Heart left ventricle (tissue), 16 donors: Measurements from ENCODE around the gene ARHGAP44. TPM values are rescaled to one million over a fixed set of nuclear protein-coding genes. Genes with fewer than 3 reads are reported as not detected.

Experiments
- ATAC-seq, 4 donors: fragments of 200-7000 bp; cut with Tn5 transposase; one replicate each; pipeline ENCODE4 v1.9.1; 2020 to 2022; ENCODE audit warnings: moderate library complexity in 4 of 4, mild to moderate bottlenecking in 3 of 4, moderate number of reproducible peaks in 1 of 4
- DNase-seq, 5 donors: peaks; one replicate each; pipeline ENCODE4 v3.0.0-alpha.2; 2020
- H3K27ac ChIP-seq, 12 donors: fragments of 200-600 bp; sonication (generic) in 4 of 12; one replicate each; pipeline versions ENCODE4 v1.5.0 to v1.8.0; 2016 to 2022; ENCODE audit warnings: mild to moderate bottlenecking in 2 of 12
- H3K27me3 ChIP-seq, 9 donors: fragments of 200-600 bp; sonication (generic) in 2 of 9; one replicate each; pipeline versions ENCODE4 v1.5.1 to v1.8.0; 2016 to 2022; ENCODE audit warnings: mild to moderate bottlenecking in 3 of 9
- H3K36me3 ChIP-seq, 9 donors: fragments of 200-600 bp; sonication (generic) in 2 of 9; one replicate each; pipeline versions ENCODE4 v1.5.0 to v1.8.0; 2018 to 2022; ENCODE audit warnings: mild to moderate bottlenecking in 2 of 9
- H3K4me1 ChIP-seq, 12 donors: fragments of 200-600 bp; sonication (generic) in 4 of 12; one replicate each; pipeline versions ENCODE4 v1.5.0 to v1.8.0; 2016 to 2022; ENCODE audit warnings: mild to moderate bottlenecking in 3 of 12
- H3K4me3 ChIP-seq, 12 donors: fragments of 200-600 bp; sonication (generic) in 4 of 12; one replicate each; pipeline versions ENCODE4 v1.5.0 to v1.8.0; 2017 to 2022; ENCODE audit warnings: mild to moderate bottlenecking in 9 of 12, moderate library complexity in 4 of 12
- H3K9me3 ChIP-seq, 12 donors: fragments of 200-600 bp; sonication (generic) in 4 of 12; one replicate each; pipeline versions ENCODE4 v1.5.0 to v1.8.0; 2016 to 2022; ENCODE audit warnings: mild to moderate bottlenecking in 1 of 12
- CTCF ChIP-seq, 12 donors: fragments of 200-600 bp; sonication (generic) in 4 of 12; IDR thresholded peaks; one replicate each; pipeline versions ENCODE4 v1.5.0 to v1.8.0; 2018 to 2022; ENCODE audit warnings: antibody characterized with exemption in 12 of 12, mild to moderate bottlenecking in 5 of 12
- POLR2A ChIP-seq, 2 donors: fragments of 450-650 bp; IDR thresholded peaks; one replicate each; pipeline ENCODE4 v1.6.1; 2017; ENCODE audit warnings: antibody characterized with exemption in 2 of 2, mild to moderate bottlenecking in 2 of 2, moderate library complexity in 2 of 2
- WGBS, 4 donors: extraction: QIAGEN DNeasy Blood & Tissue Kit in 2 of 4; methylation state at CpG; one replicate each; pipeline versions ENCODE4 v1.1.5 to v1.1.7; 2013 to 2018; 5-methylcytosine and 5-hydroxymethylcytosine counted together
- intact Hi-C, 10 donors: fragments of 100-400 bp; cut with DNase I; formaldehyde crosslinking; loops; one replicate each; pipeline versions ENCODE4 v1.11.1 to v1.14.2; 2022
- polyA plus RNA-seq, 2 donors: library from polyadenylated mRNA; stranded (reverse); fragments of 200-250 nt; gene quantifications; one replicate each; pipeline ENCODE4 v1.2.3, GENCODE V29; 2013
- total RNA-seq, 9 donors: library from RNA; depleted of rRNA in 2 of 9; stranded (reverse); fragments of >200 nt in 2 of 9; fragmentation: NEBNext Ultra II Directional in 3 of 9; extraction: Animal tissue kit (Norgen Biotek cat#: 25700) in 3 of 9; gene quantifications; one replicate each; pipeline versions ENCODE4 v1.1.0 to v1.2.4, GENCODE V29; 2016 to 2023
- donor health status: ischemic (EF 13 %, LVEDD 7.1; RV severe dilation, severe dysfunction).
- donor health status: healthy with polysubstance abuse.
- donor health status: DM: no; HTN: yes; CAD: no.
- donor health status: DM: no; HTN: no; CAD: no.
- donor health status: ischemic (EF 25% LVEDD 6.9; RV normal size, moderate dysfunction).
- donor health status: ischemic (EF 25% LVEDD 5.7; RV mildly dilated, moderate dysfunction).
- donor health status: healthy.
- donor health status: DM: yes; HTN: yes; CAD: no.
- donor health status: ischemic (EF 35%, LVEDD 5.7; RV mildly dilated, moderate dysfunction).
- donor health status: nonischemic (EF 11% LVEDD 7.7; RV severe dilation, severe dysfunction).
- donor health status: DM: yes; HTN: yes; CAD: no.
- donor health status: PGD.
- donor health status: ischemic (EF 29% LVEDD 5.4; RV normal size, mild dysfunction).
- donor health status: nonischemic (EF 23%, LVEDD 6.1; RV moderate dilation, normal function).

Gene ARHGAP44
- total and polyA plus RNA-seq, 11 donors, result 4.3 to 15.7 (median 8.6) TPM

- H3K27me3 ChIP-seq, result no peaks in the 10 kb centered on the region
- no peak for DNase-seq
- no peak for ATAC-seq
- H3K9me3 ChIP-seq, result peaks cover 0 to 5% (median 0%) of the 10 kb centered on the region in 12 donors
- intact Hi-C loops, result no loop called here
- no peaks in the 10 kb centered on the region for H3K4me1 ChIP-seq
- H3K36me3 ChIP-seq, result peaks cover 0 to 3% (median 0%) of the 10 kb centered on the region in 9 donors
- TF ChIP-seq CTCF (IDR thresholded peaks at IDR 0.05) (no peak), POLR2A (IDR thresholded peaks at IDR 0.05) (no peak)
- H3K4me3 ChIP-seq, result no peak overlapping the region
- H3K27ac ChIP-seq, result no peak overlapping the region
- 68 to 77% (median 73%) methylated on average over 4 of the region's 4 CpGs for WGBS, 4 donors
These were observed 110.3 kb downstream of the ARHGAP44 start for GRCh38 chr17:12899604-12900003.

GRCh38 chr17:12900474-12900873 lies 111.2 kb downstream of the ARHGAP44 start:
- WGBS, 4 donors, result 86 to 91% (median 89%) methylated on average over 6 of the region's 6 CpGs
- H3K36me3 ChIP-seq, result peaks cover 0 to 3% (median 0%) of the 10 kb centered on the region in 9 donors
- H3K27ac ChIP-seq, result no peak overlapping the region
- DNase-seq (no peak), ATAC-seq (no peak)
- no peak overlapping the region for H3K4me3 ChIP-seq
- peaks cover 0 to 5% (median 0%) of the 10 kb centered on the region in 12 donors for H3K9me3 ChIP-seq
- TF ChIP-seq POLR2A (IDR thresholded peaks at IDR 0.05) (no peak), CTCF (IDR thresholded peaks at IDR 0.05) (no peak)
- no peaks in the 10 kb centered on the region for H3K4me1 ChIP-seq
- intact Hi-C loops, result no loop called here
- no peaks in the 10 kb centered on the region for H3K27me3 ChIP-seq

- peaks cover 0 to 5% (median 0%) of the 10 kb centered on the region in 9 donors for H3K36me3 ChIP-seq
- intact Hi-C loops, result no loop called here
These were observed 112.7 kb downstream of the ARHGAP44 start for GRCh38 chr17:12902046-12902445.

GRCh38 chr17:12907477-12907876 lies 118.2 kb downstream of the ARHGAP44 start:
- ATAC-seq, result no peak
- peaks cover 0 to 9% (median 0%) of the 10 kb centered on the region in 12 donors for H3K9me3 ChIP-seq
- no peaks in the 10 kb centered on the region for H3K27me3 ChIP-seq
- TF ChIP-seq POLR2A (IDR thresholded peaks at IDR 0.05) (no peak), CTCF (IDR thresholded peaks at IDR 0.05) (no peak)
- H3K27ac ChIP-seq, result no peak overlapping the region
- DNase-seq, result no peak
- intact Hi-C loops, result no loop called here
- H3K36me3 ChIP-seq, result peaks cover 0 to 5% (median 0%) of the 10 kb centered on the region in 9 donors
- H3K4me3 ChIP-seq, result no peak overlapping the region
- H3K4me1 ChIP-seq, result no peaks in the 10 kb centered on the region

More at GRCh38 chr17:12902046-12902445, 112.7 kb downstream of the ARHGAP44 start:
- H3K9me3 ChIP-seq, result peaks cover 0 to 7% (median 0%) of the 10 kb centered on the region in 12 donors
- WGBS, 4 donors, result 74 to 84% (median 80%) methylated on average over 3 of the region's 3 CpGs
- ATAC-seq (no peak), DNase-seq (no peak)
- TF ChIP-seq CTCF (IDR thresholded peaks at IDR 0.05), result no peak
- no peak for TF ChIP-seq POLR2A (IDR thresholded peaks at IDR 0.05)
- H3K27me3 ChIP-seq, result no peaks in the 10 kb centered on the region
- no peak overlapping the region for H3K4me3 ChIP-seq
- H3K4me1 ChIP-seq, result no peaks in the 10 kb centered on the region
- H3K27ac ChIP-seq, result no peak overlapping the region
